Subcutaneous adipose tissue (tissue), 4 donors: Measurements from ENCODE around the gene FREM2. TPM values are rescaled to one million over a fixed set of nuclear protein-coding genes. Genes with fewer than 3 reads are reported as not detected.

Experiments
- total RNA-seq, 4 donors: library from RNA; depleted of rRNA; stranded (reverse); fragments of >200 nt; gene quantifications; one replicate each; pipeline ENCODE4 v1.1.0, GENCODE V29; 2016
- TF ChIP-seq, protein P1 (sequence below): fragments of 450-650 bp; IDR thresholded peaks from one replicate; pipeline ENCODE4 v1.5.1; 2016; ENCODE audit warnings: low read depth, mild to moderate bottlenecking, control low read depth, antibody characterized with exemption, moderate library complexity

Gene FREM2
- total RNA-seq, 4 donors from 2014 or later: under 0.01 to 2.9 (median 0.09) TPM

- TF ChIP-seq, protein P1, sequence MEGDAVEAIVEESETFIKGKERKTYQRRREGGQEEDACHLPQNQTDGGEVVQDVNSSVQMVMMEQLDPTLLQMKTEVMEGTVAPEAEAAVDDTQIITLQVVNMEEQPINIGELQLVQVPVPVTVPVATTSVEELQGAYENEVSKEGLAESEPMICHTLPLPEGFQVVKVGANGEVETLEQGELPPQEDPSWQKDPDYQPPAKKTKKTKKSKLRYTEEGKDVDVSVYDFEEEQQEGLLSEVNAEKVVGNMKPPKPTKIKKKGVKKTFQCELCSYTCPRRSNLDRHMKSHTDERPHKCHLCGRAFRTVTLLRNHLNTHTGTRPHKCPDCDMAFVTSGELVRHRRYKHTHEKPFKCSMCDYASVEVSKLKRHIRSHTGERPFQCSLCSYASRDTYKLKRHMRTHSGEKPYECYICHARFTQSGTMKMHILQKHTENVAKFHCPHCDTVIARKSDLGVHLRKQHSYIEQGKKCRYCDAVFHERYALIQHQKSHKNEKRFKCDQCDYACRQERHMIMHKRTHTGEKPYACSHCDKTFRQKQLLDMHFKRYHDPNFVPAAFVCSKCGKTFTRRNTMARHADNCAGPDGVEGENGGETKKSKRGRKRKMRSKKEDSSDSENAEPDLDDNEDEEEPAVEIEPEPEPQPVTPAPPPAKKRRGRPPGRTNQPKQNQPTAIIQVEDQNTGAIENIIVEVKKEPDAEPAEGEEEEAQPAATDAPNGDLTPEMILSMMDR: no peak
These were observed 201.4 kb downstream of the FREM2 start for GRCh38 chr13:38888309-38888708.

- TF ChIP-seq, protein P1: no peak
These were observed 208.2 kb downstream of the FREM2 start for GRCh38 chr13:38895075-38895474.

GRCh38 chr13:38897521-38897920 lies 210.6 kb downstream of the FREM2 start:
- TF ChIP-seq, protein P1: no peak

DNA sequence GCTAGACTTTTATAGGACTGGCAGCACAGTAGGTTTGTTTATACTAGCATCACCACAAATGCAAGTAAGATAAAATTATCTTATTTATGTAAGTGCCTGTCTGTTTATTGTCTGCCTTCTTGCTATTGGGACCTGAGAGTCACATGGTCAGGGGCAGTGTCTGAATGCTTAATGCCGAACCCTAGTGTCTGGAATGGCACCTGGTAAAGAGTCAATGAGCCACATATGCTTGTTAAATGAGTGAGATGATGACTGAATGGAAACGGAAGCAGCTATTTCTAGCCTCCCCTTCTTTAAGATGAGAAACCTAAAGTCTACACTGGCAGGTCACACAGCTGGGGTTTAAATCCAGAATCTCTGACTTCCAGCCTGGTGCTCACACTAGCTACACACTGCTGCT lies 211.6 kb downstream of the FREM2 start:
- TF ChIP-seq, protein P1: no peak

DNA sequence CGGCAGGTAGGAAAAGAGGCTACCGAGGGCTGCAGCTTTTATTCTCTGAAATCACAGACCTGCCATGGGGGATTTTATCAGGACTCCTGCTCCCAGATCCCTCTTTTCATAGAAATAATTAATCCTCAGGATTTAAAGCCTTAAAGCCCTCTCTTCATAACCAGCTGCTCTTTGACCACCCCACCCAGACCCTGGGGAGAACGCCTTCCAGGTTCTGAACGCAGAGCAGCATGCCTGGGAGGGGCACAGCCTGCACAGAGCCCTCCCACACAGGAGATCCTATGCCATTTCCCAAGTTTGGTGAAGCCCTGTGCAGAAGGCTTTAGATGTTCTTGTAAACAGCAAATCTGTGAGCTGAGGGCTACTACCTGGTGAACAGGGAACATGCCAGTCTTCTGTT lies 212.7 kb downstream of the FREM2 start:
- TF ChIP-seq, protein P1: no peak

- TF ChIP-seq, protein P1: no peak
These were observed 213.3 kb downstream of the FREM2 start for GRCh38 chr13:38900188-38900587.

DNA sequence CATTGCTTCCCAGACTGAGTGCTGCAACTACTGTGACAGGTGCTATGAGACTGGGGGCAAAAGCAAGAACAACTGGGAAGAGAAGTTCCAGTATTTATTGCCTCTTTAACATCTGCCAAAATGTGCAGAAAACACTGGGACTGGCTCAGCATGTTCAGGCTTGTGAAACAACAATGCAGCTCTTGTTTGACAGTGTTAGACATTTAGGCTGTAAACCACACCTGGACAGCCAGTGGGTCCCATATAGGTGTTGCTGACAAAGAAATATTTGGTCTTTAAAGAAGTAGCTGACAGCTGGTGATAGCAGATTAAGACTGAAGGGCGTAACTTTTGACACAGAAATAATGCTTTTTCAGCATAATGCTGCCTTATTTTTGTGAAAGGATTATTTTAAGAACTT lies 215.7 kb downstream of the FREM2 start:
- TF ChIP-seq, protein P1: no peak
